ENCODE data around the gene DCAF11. TPM values are rescaled to one million over a fixed set of nuclear protein-coding genes. Genes with fewer than 3 reads are reported as not detected.

The DCAF11 gene
- total and polyA plus RNA-seq, 2 of the 13 experiments (the other 11 are each of a cell fraction or from before 2014, with no cell fraction given) = 150 to 257 TPM

- ATAC-seq = no peak
- no peak overlapping the region for H3K4me3 ChIP-seq (replicated peaks in 1 of 3; ENCODE audit: insufficient read depth in 1 of 3, low read depth in 2 of 3, low read length in 3 of 3)
- in situ Hi-C loops (cut with HindIII; ENCODE audit: extremely low pct_ligation_motif_present, low pct_unique_long_range_greater_than_20kb) (loop anchor here (25.0 kb wide), 1 partner anchor 817 kb away; the partner anchor contains the start of genes BCL2L2, PABPN1 and PPP1R3E), intact Hi-C loops (cut with micrococcal nuclease; ENCODE audit: unreplicated experiment) (no loop called here)
- no TSS peak for BruUV-seq (replicated peaks)
- no peak for DNase-seq (ENCODE audit: low spot score)
- no peak overlapping the region for H2AFZ ChIP-seq (ENCODE audit: low read length)
- 90% methylated on average over 8 of the region's 8 CpGs for WGBS (ENCODE audit: low lambda C conversion rate)
- H3K36me3 ChIP-seq (replicated peaks in 1 of 2; ENCODE audit: control insufficient read depth in 1 of 2, insufficient read depth in 2 of 2, low read length in 2 of 2) = no peaks in the 10 kb centered on the region
- ChIA-PET POLR2A (interaction anchor here (0.7 to 22.7 kb wide), 7 partner anchors 9 to 59 kb away, joined by 3 to 977 read pairs (median 4); partner anchors contain the start of genes DCAF11, EMC9, IPO4 and IRF9), CTCF (ENCODE audit: low intra/inter-chr PET ratio, low total read pairs) (no interaction called here)
- no peaks in the 10 kb centered on the region for H3K79me2 ChIP-seq (ENCODE audit: insufficient read depth, low read length)
- H3K9ac ChIP-seq (ENCODE audit: insufficient read depth, low read depth, low read length) = no peak overlapping the region
- H3K4me1 ChIP-seq (ENCODE audit: insufficient read depth, low read length) = peaks cover 40% of the 10 kb centered on the region
- no peak overlapping the region for H3K4me2 ChIP-seq (ENCODE audit: low read depth, low read length)
- no peak overlapping the region for H3K27ac ChIP-seq (ENCODE audit: extremely low read length, insufficient read depth, low read length)
- no peaks in the 10 kb centered on the region for H4K20me1 ChIP-seq (ENCODE audit: insufficient read depth, low read length)
- FAIRE-seq = no peak
- H3K9me3 ChIP-seq (ENCODE audit: low read length) = no peaks in the 10 kb centered on the region
- H3K27me3 ChIP-seq (ENCODE audit: control insufficient read depth in 1 of 2, insufficient read depth in 2 of 2, low read length in 2 of 2) = no peaks in the 10 kb centered on the region
- TF ChIP-seq, protein P1, sequence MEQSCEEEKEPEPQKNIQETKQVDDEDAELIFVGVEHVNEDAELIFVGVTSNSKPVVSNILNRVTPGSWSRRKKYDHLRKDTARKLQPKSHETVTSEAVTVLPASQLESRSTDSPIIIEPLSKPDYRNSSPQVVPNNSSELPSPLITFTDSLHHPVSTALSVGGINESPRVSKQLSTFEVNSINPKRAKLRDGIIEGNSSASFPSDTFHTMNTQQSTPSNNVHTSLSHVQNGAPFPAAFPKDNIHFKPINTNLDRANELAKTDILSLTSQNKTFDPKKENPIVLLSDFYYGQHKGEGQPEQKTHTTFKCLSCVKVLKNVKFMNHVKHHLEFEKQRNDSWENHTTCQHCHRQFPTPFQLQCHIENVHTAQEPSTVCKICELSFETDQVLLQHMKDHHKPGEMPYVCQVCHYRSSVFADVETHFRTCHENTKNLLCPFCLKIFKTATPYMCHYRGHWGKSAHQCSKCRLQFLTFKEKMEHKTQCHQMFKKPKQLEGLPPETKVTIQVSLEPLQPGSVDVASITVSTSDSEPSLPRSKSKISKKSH (CRISPR knock-in tag; IDR thresholded peaks at IDR 0.05; ENCODE audit: borderline replicate concordance) = no peak
- TF ChIP-seq PAF1 (CRISPR knock-in tag; IDR thresholded peaks at IDR 0.05) (no peak), E2F5 (CRISPR knock-in tag; conservative IDR thresholded peaks at IDR 0.05) (0 out of 2 replicates have a peak, but pooled peaks have one; percentile 29), ZMYM4 (CRISPR knock-in tag; IDR thresholded peaks at IDR 0.05) (peak; percentile 21; the same call in 1 of the 2 replicates), ZSCAN25 (CRISPR knock-in tag; IDR thresholded peaks at IDR 0.05) (0 out of 2 replicates have a peak, but pooled peaks have one; percentile 23), ZNF430 (CRISPR knock-in tag; IDR thresholded peaks at IDR 0.05) (no peak), RARA (CRISPR knock-in tag; IDR thresholded peaks at IDR 0.05) (peak; percentile 42; the same call in 1 of the 2 replicates), ZNF33A (CRISPR knock-in tag; IDR thresholded peaks at IDR 0.05; ENCODE audit: borderline replicate concordance) (no peak), HHEX (CRISPR knock-in tag; IDR thresholded peaks at IDR 0.05) (no peak), FOXP1 (IDR thresholded peaks at IDR 0.05) (no peak), FOXP1 (CRISPR knock-in tag; IDR thresholded peaks at IDR 0.05) (no peak), NKX3-1 (CRISPR knock-in tag; IDR thresholded peaks at IDR 0.05) (no peak), ZNF460 (CRISPR knock-in tag; IDR thresholded peaks at IDR 0.05; ENCODE audit: borderline replicate concordance) (no peak), SUZ12 (IDR thresholded peaks at IDR 0.05; ENCODE audit: low read depth, low read length) (no peak), TOPORS (CRISPR knock-in tag; IDR thresholded peaks at IDR 0.05) (no peak), KDM5B (CRISPR knock-in tag; IDR thresholded peaks at IDR 0.05; ENCODE audit: borderline replicate concordance) (peak; percentile 1; the same call in 1 of the 2 replicates), ZNF552 (CRISPR knock-in tag; IDR thresholded peaks at IDR 0.05; ENCODE audit: borderline replicate concordance) (no peak)
- TF ChIP-seq, protein P2, sequence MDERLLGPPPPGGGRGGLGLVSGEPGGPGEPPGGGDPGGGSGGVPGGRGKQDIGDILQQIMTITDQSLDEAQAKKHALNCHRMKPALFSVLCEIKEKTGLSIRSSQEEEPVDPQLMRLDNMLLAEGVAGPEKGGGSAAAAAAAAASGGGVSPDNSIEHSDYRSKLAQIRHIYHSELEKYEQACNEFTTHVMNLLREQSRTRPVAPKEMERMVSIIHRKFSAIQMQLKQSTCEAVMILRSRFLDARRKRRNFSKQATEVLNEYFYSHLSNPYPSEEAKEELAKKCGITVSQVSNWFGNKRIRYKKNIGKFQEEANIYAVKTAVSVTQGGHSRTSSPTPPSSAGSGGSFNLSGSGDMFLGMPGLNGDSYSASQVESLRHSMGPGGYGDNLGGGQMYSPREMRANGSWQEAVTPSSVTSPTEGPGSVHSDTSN (CRISPR knock-in tag; IDR thresholded peaks at IDR 0.05) = no peak
- TF ChIP-seq, protein P3, sequence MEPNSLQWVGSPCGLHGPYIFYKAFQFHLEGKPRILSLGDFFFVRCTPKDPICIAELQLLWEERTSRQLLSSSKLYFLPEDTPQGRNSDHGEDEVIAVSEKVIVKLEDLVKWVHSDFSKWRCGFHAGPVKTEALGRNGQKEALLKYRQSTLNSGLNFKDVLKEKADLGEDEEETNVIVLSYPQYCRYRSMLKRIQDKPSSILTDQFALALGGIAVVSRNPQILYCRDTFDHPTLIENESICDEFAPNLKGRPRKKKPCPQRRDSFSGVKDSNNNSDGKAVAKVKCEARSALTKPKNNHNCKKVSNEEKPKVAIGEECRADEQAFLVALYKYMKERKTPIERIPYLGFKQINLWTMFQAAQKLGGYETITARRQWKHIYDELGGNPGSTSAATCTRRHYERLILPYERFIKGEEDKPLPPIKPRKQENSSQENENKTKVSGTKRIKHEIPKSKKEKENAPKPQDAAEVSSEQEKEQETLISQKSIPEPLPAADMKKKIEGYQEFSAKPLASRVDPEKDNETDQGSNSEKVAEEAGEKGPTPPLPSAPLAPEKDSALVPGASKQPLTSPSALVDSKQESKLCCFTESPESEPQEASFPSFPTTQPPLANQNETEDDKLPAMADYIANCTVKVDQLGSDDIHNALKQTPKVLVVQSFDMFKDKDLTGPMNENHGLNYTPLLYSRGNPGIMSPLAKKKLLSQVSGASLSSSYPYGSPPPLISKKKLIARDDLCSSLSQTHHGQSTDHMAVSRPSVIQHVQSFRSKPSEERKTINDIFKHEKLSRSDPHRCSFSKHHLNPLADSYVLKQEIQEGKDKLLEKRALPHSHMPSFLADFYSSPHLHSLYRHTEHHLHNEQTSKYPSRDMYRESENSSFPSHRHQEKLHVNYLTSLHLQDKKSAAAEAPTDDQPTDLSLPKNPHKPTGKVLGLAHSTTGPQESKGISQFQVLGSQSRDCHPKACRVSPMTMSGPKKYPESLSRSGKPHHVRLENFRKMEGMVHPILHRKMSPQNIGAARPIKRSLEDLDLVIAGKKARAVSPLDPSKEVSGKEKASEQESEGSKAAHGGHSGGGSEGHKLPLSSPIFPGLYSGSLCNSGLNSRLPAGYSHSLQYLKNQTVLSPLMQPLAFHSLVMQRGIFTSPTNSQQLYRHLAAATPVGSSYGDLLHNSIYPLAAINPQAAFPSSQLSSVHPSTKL (CRISPR knock-in tag; IDR thresholded peaks at IDR 0.05) = 0 out of 2 replicates have a peak, but pooled peaks have one; percentile 22
Observed at GRCh38 chr14:24129410-24129998, 14.9 kb downstream of the DCAF11 start.
